HS-5 (cell line): ENCODE data around the gene HOMER1.

Source experiments
- DNase-seq: peaks from one replicate; pipeline ENCODE4 v3.0.0-alpha.2; 2012; ENCODE audit warnings: low read depth

Gene HOMER1

GRCh38 chr5:79489773-79490172, 24.2 kb downstream of the HOMER1 start:
- DNase-seq: no peak

DNA sequence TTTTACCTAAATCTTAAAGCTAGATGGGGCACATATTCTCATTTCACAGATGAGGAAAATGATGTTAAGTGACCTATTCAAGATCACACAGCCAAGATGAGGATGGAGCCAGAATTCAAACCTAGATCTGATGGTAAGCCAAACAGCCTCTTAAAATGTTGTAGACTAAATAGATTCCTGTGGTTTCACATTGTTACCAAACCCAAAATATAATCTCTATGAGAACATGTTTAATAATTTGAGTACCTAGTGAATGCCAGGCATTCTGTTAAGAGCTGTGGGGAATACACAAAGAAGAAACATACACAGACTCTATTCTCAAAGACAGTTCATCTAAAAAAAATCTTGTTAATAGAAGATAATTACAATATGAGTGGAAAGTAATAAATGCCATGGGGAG, 25.2 kb downstream of the HOMER1 start:
- no peak for DNase-seq

DNA sequence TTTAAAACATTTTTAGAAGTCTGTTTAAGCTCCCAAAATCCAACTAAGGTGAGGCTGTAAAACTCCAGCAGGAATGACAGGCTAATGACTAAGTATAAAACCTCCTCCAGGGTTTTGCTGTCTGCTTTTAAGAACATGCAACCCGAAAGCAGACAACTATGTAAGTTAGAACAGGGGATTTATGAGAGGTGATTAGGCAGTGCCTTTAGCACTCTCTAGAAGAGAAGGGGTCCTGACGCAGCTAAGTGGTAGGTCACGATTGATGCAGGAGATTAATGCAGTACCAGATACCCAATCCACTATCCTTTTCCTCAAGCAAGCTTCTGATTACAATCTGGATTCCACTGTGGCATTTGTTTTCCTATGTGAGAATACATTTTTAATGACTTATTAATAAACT, 25.9 kb downstream of the HOMER1 start:
- no peak for DNase-seq

- no peak for DNase-seq
Observed at GRCh38 chr5:79487251-79487650, 26.7 kb downstream of the HOMER1 start.

DNA sequence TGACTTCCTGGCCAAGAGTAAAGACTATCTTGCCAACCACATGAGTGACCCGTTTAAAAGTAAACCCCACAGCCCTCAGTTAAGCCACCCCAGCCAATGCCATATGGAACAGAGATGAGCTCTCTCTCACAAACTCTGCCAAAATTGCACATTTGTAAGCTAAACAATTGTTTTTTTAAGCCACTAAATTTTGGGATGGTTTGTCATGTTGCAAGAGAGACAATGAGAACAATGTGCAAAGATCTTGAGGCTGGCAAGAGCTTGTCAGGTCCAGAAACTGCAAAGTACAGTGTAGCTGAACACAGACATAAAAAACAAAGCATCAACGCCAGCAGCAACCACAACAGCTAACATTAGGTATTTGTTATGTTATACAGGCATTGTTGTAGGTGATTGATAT, 27.8 kb downstream of the HOMER1 start:
- no peak for DNase-seq

GRCh38 chr5:79484731-79485130, 29.2 kb downstream of the HOMER1 start:
- no peak for DNase-seq

DNA sequence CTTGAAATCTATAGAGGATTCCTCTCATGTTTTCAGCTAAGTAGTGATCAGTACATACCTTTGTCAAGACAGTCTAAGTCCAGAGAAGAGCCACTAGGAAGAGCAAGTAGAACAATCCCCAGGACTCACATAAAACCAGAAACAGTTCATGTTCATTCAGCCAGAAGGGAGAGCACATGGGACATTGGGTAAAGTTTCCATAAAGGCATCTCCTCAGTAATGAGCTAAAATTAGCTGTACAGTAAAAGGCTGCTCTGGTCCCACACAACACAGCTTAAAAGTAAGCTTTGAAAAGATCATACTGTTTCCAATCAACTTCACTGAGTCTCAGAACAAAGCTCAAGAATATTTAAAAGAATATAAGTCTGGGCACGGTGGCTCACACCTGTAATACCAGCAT, 32.4 kb downstream of the HOMER1 start:
- DNase-seq: no peak

GRCh38 chr5:79480991-79481390, 32.9 kb downstream of the HOMER1 start:
- DNase-seq: no peak

DNA sequence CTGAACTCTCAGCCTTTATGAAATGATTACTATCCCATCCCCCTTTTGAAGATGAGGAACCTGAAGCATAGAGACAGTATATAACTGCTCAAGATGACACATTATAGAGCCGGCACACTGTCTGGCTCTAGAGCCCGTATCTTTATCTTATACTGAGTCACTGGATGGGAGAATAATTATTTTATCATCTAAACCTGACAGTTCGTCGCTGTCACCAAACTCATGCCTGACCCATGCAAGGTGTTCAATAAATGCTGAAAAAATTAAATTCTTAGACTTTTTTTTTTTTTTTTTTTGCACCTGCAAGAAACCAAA, 38.8 kb downstream of the HOMER1 start:
- DNase-seq: no peak

- DNase-seq: no peak
Observed at GRCh38 chr5:79474367-79475151, 39.4 kb downstream of the HOMER1 start.

- DNase-seq: no peak
Observed at GRCh38 chr5:79471556-79471955, 42.4 kb downstream of the HOMER1 start.

DNA sequence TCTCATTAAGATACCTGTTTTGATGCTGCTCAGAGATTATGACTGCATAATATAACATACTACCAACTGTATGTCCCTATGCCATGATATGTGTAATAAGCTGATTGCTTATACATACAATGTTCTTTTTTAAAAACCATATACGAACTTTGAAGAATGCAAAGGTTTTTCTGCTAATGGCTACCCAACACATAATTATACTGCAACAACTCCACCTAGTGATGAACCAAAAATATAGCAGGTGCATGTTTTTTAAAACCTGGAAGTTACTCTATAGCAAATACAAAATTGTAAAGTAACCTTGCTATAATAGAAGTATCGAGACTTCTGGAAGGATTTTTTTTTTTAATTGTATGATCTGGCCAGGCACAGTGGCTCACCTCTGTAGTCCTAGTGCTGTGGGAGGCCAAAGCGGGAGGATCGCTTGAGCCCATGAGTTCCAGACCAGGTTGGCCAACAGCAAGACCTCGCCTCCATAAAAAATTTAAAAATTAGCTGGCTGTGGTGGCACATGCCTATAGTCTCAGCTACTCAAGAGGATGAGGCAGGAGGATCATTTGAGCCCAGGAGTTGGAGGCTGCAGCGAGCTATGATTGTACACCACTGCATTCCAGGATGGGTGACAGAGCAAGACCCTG, 49.1 kb downstream of the HOMER1 start:
- DNase-seq: no peak

- DNase-seq: no peak
Observed at GRCh38 chr5:79464278-79464677, 49.7 kb downstream of the HOMER1 start.

DNA sequence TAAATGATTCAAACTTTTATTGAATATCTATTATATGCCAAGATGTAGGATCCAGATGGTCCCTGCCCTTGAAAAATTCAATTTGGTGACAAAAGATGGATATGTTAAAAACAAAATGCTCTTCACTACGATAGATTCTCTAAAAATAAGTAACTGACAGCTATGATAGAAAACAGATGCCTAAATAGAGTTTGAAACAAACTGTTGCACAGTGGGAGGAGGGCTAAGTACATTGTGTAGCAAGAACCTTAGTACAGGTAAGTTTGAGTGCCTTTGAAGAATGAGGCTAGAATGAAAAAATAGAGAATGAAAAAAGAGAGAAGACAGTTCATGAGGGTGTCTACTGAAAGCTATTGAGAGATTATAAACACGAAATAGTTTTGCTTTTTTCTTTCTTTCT, 54.3 kb downstream of the HOMER1 start:
- no peak for DNase-seq

- DNase-seq: no peak
Observed at GRCh38 chr5:79456890-79457583, 56.9 kb downstream of the HOMER1 start.

DNA sequence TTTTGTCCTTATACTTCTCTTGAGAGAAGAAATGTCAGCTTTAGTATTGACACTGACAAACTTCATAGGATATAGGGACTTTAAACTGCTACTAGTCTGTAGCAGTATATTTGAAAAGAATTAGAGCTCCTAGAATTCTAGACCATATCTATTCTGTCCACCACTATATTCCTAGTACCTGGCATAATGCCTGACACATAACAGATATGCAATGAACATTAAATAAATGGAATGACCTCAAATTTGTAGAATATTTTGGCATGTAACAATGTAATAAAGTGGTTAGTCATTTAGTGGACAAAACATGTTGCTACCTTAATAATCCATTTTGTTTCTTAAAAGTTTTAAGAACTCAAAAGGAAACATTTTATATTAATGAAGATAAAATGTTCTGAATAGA, 57.5 kb downstream of the HOMER1 start:
- no peak for DNase-seq

- DNase-seq: no peak
Observed at GRCh38 chr5:79454043-79454442, 59.9 kb downstream of the HOMER1 start.

DNA sequence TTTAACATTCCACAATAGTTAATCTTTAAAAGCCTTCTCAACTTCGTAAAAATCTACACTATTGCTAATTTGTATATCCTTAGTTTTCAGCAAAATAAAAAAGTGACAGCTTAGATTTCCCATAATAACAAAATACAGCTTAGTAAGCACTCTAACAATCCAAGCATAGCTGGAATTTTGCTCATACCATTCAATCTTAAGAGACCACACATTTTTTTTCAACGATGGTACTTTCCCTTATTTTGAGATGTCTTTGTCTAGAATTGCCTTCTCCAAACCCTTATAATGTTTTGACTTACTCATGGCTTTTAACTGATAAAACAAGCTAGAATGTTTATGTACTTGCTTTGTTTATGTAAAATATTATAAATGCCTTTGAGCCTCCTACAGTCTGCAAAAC, 65.6 kb downstream of the HOMER1 start:
- peak; percentile 25 for DNase-seq

- DNase-seq: peak; percentile 5
Observed at GRCh38 chr5:79436821-79437220, 77.1 kb downstream of the HOMER1 start.

DNA sequence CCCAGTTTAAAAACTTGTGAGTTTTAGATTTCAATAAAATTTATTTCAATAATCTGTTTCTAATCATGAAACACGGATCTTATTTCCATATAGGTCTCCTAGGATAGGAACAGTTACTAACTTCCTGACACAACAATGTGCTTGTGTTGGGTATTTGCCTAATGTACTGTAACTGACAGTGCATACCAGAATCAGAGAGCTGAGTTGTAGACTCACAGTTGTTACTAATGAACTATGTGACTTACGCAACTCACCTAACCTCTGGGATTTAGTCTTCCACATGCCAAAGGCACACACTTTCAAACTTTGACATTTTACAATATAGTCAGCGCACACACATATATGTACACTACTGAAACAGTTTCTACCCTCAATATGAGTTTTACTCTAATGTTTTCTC, 77.7 kb downstream of the HOMER1 start:
- peak; percentile 63 for DNase-seq

GRCh38 chr5:79430196-79430595, 83.7 kb downstream of the HOMER1 start:
- DNase-seq: no peak

GRCh38 chr5:79423296-79423695, 90.6 kb downstream of the HOMER1 start:
- DNase-seq: no peak

DNA sequence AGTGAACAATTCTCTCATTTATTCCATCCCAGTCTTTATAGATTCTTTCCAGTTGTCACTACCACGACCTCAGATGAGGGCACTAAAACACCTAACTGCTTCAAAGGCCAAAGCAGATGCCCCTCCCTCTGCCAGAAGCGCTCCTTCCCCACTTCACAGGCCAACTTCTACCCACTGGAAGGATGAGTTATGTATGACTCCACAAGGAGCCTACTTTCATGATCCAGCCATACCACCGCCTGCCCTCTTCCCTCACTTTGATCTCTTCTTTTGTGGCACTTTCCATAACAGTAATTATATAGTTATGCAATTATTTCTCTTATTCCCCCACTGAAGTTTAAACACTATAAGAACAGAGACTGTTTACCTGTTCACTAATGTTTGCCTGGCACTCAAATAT, 93.7 kb downstream of the HOMER1 start:
- no peak for DNase-seq
